A549 (cell line): Measurements from ENCODE around the gene FIS1.

Experiments
- ATOH8 ChIP-seq: fragments of 250-450 bp; sonication (Bioruptor Pico); IDR thresholded peaks from 2 replicates; pipeline ENCODE4 v1.5.0; 2020; ENCODE audit warnings: low read depth, mild to moderate bottlenecking, moderate library complexity
- CEBPB ChIP-seq, 2 experiments: fragments of >200 bp in 1 of 2; sonication (Bioruptor Twin) in 1 of 2; formaldehyde crosslinking in 1 of 2; IDR thresholded peaks; 2 replicates each; pipeline ENCODE4 v1.6.1; 2012 to 2016
- EP300 ChIP-seq, 2 experiments: fragments of >200 bp; sonication (Bioruptor Twin); formaldehyde crosslinking; IDR thresholded peaks; 2 replicates in 1 of 2; 3 replicates in 1 of 2; pipeline ENCODE4 v1.6.1; 2016 to 2017
- FOSL2 ChIP-seq, 2 experiments: fragments of 450-650 bp in 1 of 2; fragments of >200 bp in 1 of 2; sonication (Bioruptor Twin) in 1 of 2; formaldehyde crosslinking; IDR thresholded peaks; 2 replicates each; pipeline versions ENCODE4 v1.5.0 to v1.6.1; 2016 to 2020; ENCODE audit warnings: mild to moderate bottlenecking in 1 of 2, moderate library complexity in 1 of 2
- FOXS1 ChIP-seq: fragments of 250-450 bp; sonication (Bioruptor Pico); IDR thresholded peaks from 2 replicates; pipeline ENCODE4 v1.5.0; 2020; ENCODE audit warnings: mild to moderate bottlenecking, moderate library complexity
- KDM5A ChIP-seq: fragments of 200-600 bp; sonication (generic); IDR thresholded peaks from 2 replicates; pipeline ENCODE4 v1.6.1; 2016; ENCODE audit warnings: antibody characterized with exemption, mild to moderate bottlenecking
- POLR2A ChIP-seq: IDR thresholded peaks from 2 replicates; pipeline ENCODE4 v1.6.1; 2012; ENCODE audit warnings: mild to moderate bottlenecking, low read length
- RCOR1 ChIP-seq: fragments of 150-350 bp; IDR thresholded peaks from 2 replicates; pipeline ENCODE4 v1.6.1; 2014; ENCODE audit warnings: antibody characterized with exemption, low read length, low read depth
- REST ChIP-seq: fragments of 200-600 bp; sonication (generic); IDR thresholded peaks from 2 replicates; pipeline ENCODE4 v1.6.1; 2016; ENCODE audit warnings: antibody characterized with exemption, mild to moderate bottlenecking, moderate library complexity
- SMC3 ChIP-seq: fragments of >200 bp; sonication (Bioruptor Twin); formaldehyde crosslinking; IDR thresholded peaks from 3 replicates; pipeline ENCODE4 v1.6.1; 2018; ENCODE audit warnings: inconsistent platforms
- ZC3H11A ChIP-seq: fragments of 450-650 bp; IDR thresholded peaks from 2 replicates; pipeline ENCODE4 v1.6.1; 2014; ENCODE audit warnings: antibody characterized with exemption, mild to moderate bottlenecking
- TF ChIP-seq, protein P1 (sequence below): fragments of >200 bp; sonication (Bioruptor Twin); formaldehyde crosslinking; IDR thresholded peaks from 3 replicates; pipeline ENCODE4 v1.5.1; 2016

- TF ChIP-seq, protein P1, sequence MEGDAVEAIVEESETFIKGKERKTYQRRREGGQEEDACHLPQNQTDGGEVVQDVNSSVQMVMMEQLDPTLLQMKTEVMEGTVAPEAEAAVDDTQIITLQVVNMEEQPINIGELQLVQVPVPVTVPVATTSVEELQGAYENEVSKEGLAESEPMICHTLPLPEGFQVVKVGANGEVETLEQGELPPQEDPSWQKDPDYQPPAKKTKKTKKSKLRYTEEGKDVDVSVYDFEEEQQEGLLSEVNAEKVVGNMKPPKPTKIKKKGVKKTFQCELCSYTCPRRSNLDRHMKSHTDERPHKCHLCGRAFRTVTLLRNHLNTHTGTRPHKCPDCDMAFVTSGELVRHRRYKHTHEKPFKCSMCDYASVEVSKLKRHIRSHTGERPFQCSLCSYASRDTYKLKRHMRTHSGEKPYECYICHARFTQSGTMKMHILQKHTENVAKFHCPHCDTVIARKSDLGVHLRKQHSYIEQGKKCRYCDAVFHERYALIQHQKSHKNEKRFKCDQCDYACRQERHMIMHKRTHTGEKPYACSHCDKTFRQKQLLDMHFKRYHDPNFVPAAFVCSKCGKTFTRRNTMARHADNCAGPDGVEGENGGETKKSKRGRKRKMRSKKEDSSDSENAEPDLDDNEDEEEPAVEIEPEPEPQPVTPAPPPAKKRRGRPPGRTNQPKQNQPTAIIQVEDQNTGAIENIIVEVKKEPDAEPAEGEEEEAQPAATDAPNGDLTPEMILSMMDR: no peak
- no peak for TF ChIP-seq POLR2A
- no peak for TF ChIP-seq SMC3
- no peak for TF ChIP-seq FOSL2 (IDR thresholded peaks at IDR 0.05)
- no peak for TF ChIP-seq FOSL2 (CRISPR knock-in tag; IDR thresholded peaks at IDR 0.05)
- TF ChIP-seq REST: no peak
- TF ChIP-seq ZC3H11A: no peak
- no peak for TF ChIP-seq RCOR1
- TF ChIP-seq CEBPB (IDR thresholded peaks at IDR 0.05): no peak
- TF ChIP-seq ATOH8 (CRISPR knock-in tag): no peak
- TF ChIP-seq EP300 (IDR thresholded peaks at IDR 0.05): no peak
- TF ChIP-seq FOXS1 (CRISPR knock-in tag): no peak
- TF ChIP-seq KDM5A: no peak
These were observed 32.3 kb upstream of the FIS1 start for GRCh38 chr7:101277155-101277554.
